GM18867 (cell line): ENCODE measurements around the gene ARHGAP42.
"Not testable (repeated sequence)": the region's sequence is repeated elsewhere in the genome, so short reads cannot be mapped to it uniquely, and the experiment has no call there.

Source experiments
- ATAC-seq: cut with Tn5 transposase; IDR thresholded peaks from one replicate; pipeline ENCODE4 v1.9.1; 2021; ENCODE audit warnings: mild to moderate bottlenecking, moderate library complexity; ENCODE audit not compliant: unreplicated experiment

Gene ARHGAP42

GRCh38 chr11:101008961-101009689 lies 322.0 kb downstream of the ARHGAP42 start:
- ATAC-seq: no peak

DNA sequence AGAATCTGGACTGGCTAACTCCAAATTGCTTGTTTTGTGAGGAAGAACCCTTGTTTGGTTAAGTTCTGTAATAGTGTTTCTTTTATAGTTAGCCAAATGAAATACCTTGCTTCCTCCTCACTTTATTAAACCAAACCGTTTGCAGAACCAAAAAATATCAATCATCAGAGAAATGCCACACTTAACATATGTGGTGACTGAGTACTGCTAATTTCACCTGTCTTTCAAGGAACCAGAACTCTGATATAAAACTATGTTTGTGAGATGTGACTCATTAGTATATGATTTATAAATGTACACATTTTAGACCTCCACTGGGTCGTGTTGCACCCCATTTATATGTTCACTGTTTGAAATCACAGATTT lies 322.6 kb downstream of the ARHGAP42 start:
- ATAC-seq: no peak

- no peak for ATAC-seq
Measured at GRCh38 chr11:101010899-101011298, 323.8 kb downstream of the ARHGAP42 start.

DNA sequence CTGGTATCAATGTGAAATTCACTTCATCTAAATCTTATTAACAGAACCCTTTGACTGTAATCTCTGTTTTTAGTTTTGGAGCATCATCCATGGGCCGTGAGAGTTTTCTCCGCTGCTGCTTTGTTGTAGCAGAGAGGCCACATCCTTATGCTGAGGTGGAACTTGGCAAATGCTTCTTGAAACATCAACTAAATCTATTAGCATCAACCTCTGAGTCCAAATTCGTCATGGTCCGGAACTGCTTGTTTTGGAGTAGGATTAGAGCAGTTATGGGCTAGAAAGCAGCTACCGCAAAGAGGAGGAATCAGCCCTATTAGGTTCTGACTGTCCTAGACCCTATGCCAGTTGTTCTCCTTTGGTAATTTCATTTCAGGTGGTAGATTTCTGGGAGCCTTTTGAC lies 324.8 kb downstream of the ARHGAP42 start:
- ATAC-seq: no peak

- not testable (repeated sequence) for ATAC-seq
Measured at GRCh38 chr11:101013702-101014101, 326.6 kb downstream of the ARHGAP42 start.

DNA sequence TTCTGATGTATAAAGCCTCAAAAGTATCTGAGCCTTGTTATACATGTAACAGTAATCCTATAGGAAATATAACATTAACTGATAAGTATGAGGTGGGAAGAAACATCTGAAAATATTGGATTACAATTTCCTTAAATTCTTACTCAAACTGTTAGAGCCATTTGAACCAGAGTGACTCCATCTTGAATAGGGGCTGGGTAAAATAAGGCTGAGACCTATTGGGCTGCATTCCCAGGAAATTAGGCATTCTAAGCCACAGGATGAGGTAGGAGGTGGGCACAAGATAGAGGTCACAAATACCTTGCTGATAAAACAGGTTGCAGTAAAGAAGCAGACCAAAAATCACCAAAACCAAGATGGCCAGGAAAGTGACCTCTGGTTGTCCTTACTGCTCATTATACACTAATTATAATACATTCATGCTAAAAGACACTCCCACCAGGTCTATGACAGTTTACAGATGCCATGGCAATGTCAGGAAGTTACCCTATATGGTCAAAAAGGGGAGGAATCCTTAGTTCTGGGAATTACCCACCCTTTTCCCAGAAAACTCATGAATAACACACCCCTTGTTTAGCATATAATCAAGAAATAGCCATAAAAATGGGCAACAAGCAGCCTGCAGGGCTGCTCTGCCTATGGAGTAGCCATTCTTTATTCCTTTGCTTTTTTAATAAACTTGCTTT lies 327.7 kb downstream of the ARHGAP42 start:
- no peak for ATAC-seq

GRCh38 chr11:101019870-101020269 lies 332.8 kb downstream of the ARHGAP42 start:
- no peak for ATAC-seq

GRCh38 chr11:101022256-101022655 lies 335.2 kb downstream of the ARHGAP42 start:
- ATAC-seq: no peak

GRCh38 chr11:101028644-101029043 lies 341.6 kb downstream of the ARHGAP42 start:
- no peak for ATAC-seq

DNA sequence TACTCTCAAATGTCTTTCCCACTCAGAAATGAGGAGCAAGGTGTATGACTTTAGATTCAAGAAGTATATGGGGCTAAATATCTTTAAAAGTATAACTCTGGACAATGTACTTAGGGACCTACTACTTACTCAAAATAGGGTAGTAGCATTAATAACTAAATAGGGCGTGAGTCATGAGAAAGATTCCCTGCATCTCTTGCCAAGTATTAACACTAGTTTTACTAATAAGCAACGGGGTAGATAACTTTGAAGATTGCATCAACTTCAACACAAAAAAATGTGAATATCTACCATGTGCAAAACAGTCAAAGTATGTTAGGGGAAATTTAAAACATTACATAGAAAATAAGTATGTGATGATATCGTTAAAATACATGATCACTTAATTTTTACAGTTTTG lies 342.9 kb downstream of the ARHGAP42 start:
- no peak for ATAC-seq

DNA sequence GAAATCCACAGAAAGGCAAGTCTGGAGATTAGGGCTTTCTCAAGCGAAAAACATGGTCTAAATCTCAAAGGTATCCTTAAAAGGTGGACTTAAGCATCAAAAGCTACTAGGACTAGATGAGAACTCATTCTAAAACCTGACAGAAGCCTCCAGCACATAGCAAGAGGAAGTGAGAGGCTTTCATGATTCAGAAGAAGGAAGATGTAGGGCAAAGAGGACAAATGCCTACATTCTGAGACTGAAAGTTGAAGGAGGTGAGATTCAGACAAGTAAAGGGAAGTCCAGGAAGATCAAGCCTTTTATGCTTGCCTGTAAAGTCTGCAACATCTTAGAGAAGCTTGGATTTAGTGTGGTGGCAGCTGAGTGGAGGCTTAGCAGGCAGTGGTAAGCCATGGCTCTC lies 343.6 kb downstream of the ARHGAP42 start:
- no peak for ATAC-seq

GRCh38 chr11:101031713-101032112 lies 344.6 kb downstream of the ARHGAP42 start:
- ATAC-seq: no peak

DNA sequence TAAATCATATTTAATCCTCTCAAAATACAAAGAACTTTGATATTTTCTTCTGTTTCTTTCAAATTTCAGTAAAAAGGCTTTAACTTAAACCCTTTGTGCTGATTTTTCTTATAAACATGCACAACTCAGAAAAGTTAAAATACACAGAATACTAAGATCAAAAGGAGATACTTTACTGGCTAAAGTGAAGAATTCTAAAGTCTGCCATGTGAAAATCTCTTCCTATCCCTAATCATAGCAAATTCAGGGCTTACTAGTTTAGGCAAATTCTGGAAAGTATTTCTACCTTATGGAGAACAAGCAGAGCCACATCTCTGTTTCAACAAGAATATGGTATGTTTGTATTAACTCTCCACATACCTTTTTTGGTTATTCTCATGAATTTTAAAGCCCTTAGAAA lies 345.9 kb downstream of the ARHGAP42 start:
- no peak for ATAC-seq

DNA sequence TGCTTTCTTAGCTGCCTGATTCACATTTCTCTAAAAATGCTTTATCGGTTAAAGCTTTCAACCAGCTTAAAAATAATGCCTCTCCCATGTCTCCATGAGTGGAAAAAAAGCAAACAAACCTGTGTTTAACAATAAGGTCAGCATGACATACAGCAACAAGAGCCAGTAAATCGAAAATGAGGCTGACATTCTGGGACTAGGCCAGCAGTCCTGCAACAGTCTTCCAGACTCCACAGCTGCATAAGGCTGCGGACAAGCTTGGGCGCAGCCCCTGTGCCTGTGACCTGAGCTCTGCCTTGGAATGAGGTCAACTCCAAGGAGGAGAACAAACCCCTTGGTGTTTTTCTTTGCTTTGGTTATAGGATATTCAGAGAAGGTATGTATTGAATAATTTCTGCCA lies 347.0 kb downstream of the ARHGAP42 start:
- ATAC-seq: no peak

- no peak for ATAC-seq
Measured at GRCh38 chr11:101035872-101036271, 348.8 kb downstream of the ARHGAP42 start.
